ENCODE data around the gene ZNF853.
"Not testable (repeated sequence)": the region's sequence is repeated elsewhere in the genome, so short reads cannot be mapped to it uniquely, and the experiment has no call there.

Gene ZNF853

DNA sequence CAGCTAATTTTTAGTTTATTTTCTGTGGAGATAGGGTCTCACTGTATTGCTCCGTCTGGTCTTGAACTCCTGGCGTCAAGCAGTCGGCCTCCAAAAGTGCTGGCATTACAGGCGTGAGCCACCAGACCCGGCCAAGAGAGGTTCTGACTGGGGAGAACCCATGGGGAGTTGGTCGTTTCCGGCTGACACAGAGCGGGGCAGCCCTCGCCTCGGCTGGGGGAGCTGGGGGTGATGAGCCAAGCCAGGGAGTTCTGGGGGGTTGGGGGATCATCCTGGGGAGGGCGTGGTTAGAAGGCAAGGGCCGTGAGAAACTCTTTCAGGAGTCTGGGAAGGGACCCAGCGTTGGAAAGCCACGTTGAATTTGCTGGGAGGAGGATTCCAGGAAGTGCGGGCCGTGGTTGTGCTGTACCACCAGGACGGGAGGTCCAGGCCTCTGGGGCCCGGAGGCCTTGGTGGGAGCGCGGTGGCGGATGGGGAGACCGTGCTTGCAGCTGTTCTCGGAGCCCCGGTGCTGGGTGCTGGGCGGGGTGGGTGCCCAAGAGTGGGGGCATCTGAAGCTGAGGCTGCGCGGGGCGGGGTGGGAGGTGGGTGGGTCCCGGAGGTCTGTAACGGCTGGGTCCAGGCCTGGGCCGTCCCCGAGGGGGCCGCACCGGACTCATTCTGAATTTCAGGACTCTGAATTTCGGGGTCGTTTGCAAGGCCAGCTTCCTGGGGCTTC lies 8.4 kb upstream of the ZNF853 start:
- DNase-seq, result no peak

DNA sequence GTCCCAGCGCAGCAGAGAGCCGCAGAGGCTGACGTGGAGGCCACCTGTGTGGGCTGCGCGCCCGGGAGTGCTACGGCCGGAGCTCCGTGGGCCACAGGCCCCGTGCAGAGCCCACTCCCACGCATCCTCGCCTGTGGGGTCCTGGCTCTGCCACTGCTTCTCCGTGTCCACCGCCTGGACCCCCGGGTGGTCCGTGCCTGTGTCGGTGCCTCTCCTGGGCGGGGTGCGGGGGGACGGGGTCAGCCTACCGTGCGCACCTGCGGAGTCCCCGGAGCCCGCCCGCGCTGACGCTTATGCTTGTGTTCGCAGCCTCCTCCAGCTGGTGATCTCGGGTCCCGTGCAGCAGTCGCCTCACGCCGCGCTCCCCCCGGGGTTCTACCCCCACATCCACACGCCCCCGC lies 7.8 kb upstream of the ZNF853 start:
- no peak for DNase-seq

DNA sequence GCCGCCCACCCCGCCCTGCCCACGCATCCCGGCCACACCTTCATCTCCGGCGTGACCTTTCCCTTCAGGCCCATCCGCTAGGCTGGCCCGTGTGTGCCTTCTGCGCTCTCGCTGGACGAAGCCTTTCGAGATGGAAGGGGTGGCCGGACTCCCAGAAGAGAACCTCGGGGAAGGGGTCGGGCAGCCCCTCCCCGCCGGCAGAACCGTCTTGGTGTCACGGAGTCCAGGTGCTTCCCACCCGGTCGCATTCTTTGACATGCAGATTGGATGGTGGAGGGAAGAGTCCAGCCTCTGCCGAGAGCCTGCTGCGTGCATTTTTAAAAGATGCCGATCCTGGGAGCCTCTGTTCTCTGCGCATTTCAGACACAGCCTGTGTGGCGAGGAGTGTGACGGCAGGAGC lies 7.3 kb upstream of the ZNF853 start:
- no peak for DNase-seq

DNA sequence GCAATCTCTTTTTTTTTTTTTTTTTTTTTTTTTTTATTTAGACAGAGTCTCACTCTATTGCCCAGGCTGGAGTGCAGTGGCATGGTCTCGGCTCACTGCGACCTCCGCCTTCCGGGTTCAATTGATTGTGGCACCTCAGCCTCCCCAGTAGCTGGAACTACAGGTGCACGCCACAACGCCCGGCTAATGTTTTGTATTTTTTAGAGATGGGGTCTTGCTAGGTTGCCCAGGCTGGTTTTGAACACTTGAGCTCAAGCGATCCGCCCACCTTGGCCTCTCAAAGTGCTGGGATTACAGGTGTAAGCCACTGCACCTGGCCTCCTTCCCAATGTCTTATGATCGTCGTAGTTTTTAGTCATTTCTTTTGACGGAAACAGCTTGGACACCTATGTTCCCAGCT lies 6.6 kb upstream of the ZNF853 start:
- no peak for DNase-seq

DNA sequence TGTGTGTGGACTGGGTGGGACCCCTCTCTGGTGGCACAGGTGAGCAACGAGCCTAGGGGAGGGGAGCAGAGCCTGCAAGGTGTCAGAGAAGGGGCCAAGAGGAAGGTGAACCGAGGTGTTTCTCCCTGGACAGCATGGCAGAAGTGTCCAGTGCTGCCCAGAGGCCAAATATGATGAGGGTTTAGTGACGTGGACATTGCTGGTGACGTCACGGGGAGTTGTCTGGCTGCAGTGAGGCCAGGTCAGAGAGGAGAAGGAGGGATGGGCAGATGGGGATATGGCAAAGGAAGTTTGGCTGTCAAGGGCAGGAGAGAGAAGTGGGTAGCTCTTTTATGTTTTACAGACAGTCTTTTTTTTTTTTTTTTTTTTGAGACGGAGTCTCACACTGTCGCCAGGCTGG lies 2.6 kb upstream of the ZNF853 start:
- no peak for DNase-seq

DNA sequence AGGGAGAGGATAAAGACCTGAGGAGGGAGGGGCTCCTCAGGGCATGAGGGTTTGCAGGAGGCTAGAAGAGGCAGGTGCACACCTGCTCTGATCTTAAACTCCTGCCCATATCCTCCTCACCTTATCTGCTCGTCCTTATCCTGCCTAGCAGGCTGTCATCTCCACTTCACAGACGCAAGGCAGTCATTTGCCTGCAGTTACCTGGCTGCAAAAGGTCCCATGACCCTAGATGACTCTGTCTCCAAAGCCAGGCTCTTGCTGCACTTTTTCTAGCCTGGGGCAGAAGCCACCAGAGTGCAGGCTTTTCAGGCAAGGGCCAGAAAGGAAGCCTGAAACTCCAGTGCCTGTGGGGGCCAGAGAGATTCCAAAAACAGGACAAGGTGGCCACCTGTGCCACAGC lies 1.7 kb upstream of the ZNF853 start:
- no peak for DNase-seq

DNA sequence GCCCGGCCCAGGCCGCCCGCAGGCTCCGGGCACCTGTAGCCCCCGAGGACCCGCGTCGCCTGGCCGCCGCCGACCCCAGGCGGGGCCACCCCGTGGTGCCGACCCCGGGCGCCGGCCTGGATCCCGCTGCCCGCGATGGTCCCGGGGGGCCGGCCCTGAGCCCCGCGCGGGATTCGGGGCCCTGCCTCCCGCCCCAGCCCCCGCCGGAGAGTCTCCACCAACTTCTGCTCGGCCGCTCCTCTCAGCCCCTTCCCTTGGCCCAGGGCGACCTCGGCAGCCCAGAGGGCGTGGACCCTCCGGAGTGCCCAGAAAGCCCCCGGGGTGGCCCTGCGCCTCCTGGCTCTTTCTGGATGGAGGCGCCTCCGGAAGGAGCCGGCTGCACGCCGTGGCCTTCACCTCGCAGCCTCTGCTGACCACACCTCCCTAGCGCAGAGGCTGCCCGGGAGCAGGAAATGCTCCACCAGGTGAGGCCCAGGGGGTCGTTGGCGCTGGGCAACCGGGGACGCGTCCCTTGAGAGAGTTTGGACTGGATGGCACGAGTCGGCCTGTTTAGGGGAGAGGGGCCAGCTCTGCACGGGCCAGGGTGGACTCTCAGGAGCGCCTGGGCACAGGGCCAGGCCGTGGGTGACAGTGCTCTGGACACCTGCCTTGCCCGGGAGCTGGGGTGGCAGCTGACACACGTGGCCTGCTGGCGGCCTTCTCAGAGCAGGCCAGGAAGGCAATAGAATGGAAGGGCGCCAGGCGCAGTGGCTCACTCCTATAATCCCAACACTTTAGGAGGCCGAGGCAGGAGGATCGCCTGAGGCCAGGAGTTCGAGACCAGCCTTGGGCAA lies 529 bp downstream of the ZNF853 start:
- no peak for DNase-seq

DNA sequence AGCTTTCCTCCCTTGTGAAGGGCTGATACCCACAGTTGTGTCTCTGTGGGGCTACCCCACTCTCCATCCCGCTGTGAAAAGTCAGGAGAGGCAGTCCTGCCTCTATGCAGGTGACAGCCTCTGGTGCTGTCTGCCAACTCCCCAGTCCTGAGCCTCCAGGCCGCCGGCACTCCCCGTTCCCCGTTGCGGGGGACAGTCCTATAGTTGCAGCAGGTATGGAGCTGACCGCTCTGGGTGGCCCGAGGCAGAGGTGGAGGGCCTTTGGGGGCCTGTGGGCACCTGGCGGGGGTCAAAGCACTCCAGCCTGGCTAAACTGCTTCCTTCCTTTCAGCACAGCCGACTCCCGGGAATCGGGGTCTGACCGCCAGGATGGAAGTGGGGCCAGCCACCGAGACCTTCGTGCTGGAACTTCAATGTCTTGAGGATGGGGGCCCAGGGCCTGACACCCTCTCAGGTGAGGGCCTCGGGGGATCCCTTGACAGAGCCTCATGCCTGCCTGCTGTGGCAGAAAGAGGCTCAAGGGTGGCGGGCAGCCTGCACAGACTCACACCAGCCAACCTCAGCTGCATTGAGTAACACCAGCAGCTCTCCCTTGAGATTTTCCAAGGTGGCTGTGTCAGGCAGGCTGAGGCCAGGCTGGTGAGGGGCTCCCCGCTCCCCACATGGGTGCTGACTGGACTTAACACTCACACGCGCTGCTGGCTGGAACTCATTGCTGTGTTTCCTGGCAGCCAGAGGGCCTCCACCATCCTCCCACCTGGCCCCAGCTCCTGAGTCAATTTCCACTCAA lies 1.6 kb downstream of the ZNF853 start:
- no peak for DNase-seq

DNA sequence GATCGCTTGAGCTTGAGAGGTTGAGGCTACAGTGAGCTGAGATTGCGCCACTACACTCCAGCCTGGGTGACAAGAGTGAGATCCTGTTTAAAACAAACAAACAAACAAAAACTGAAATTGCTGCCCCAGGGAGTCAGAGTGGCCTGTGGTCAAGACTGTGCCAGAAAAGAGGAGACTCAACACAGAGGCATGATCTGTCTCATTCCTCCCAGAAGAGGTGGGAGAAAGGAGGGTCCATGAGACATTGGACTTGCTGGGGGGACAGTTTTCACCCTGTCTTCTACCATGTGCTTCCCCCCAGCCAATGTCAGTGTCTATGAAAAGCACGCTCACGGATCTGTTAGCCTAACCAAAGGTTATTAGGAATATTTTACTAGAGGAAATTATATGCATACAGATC lies 3.2 kb downstream of the ZNF853 start:
- no peak for DNase-seq

DNA sequence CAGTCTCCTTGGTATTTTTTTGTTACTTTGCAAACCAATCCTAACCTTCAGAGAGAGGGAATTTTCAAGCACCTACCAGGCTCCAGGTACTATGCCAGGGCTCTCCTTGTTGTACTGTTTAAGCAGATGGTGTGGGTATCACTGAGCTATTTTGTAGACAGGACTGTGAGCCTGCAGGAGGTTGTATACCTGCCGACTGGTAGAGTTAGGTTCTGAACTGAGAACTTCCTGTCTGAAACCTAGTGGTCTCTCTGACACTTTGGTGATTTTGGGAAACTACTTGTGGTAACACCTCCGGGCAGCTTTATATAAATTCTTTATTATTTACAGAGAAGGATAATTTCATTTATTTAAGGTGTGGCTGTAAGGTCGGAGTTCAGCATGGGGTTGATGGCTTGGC lies 4.6 kb downstream of the ZNF853 start:
- DNase-seq, result no peak

DNA sequence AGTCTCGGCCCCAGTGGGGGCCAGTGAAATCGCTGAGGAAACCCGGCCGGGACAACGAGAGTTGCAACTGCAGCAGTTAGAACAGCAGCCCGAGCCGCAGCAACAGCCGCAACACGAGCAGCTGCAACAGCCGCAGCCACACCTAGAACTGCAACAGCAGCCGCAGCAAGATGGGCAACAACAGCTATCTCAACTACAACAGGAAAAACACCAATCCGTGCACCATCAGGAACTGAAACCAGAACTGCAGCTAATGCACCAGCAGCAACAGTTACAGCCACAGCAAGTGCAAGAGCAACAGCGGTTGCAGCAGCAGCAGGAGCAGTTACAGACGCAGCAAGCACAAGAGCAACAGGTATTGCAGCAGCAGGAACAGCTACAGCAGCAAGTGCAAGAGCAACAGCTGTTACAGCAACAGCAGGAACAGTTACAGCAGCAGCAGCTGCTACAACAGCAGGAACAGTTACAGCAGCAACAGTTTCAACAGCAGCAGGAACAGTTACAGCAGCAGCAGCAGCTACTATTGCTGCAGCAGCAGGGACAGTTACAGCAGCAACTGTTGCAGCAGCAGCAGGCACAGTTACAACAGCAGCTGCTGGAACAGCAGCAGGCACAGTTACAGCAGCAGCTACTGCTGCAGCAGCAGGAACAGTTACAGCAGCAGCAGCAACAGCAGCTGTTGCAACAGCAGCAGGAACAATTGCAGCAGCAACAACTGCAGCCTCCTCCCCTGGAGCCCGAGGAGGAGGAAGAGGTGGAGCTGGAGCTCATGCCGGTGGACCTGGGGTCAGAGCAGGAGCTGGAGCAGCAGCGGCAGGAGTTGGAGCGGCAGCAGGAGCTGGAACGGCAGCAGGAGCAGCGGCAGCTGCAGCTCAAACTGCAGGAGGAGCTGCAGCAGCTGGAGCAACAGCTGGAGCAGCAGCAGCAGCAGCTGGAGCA lies 6.1 kb downstream of the ZNF853 start:
- no peak for DNase-seq

DNA sequence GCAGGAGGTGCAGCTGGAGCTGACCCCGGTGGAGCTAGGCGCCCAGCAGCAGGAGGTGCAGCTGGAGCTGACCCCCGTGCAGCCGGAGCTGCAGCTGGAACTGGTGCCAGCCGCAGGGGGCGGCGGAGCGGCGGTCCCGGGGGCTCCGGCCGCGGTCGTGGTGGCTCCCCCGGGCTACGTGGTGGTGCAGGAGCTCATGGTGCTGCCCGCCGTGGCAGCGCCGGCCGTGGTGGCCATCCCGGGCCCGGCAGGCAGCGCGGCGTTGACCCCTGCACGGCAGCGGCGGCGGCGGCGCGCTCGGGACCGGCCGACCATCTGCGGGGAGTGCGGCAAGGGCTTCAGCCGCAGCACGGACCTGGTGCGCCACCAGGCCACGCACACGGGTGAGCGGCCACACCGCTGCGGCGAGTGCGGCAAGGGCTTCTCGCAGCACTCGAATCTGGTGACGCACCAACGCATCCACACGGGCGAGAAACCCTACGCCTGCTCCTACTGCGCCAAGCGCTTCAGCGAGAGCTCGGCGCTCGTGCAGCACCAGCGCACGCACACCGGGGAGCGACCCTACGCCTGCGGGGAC lies 6.8 kb downstream of the ZNF853 start:
- DNase-seq, result no peak

DNA sequence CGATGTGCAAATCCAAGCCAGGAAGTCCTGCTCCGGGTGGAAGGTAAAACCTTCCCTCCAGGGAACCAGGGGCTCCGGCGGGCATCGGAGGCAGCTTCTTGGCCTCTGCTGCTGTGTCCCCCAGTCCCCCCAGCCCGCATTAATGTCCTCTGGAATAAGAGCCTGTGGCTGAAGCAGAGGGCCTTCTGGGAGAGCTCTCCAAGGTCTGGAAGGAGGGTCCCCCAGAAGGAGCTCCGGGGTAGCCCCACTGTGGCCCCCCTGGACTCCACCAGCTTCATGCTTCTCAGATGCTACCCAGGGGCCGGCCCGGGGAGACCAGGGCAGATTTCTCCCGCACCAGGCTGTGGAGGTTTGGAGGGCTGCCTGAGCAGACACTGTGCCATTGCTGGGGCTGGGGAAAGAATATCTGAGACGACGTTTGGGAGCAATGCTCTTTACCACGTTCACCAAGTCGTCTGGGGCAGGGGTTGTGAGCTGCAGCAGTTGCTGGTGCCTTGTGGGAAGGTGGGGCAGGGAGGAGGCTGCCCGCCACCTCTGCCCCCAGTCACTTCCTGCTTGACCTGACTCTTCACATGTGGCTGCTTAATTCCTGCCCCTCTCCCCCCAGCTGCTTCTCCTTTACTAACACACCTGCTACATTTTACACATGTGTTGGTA lies 8.3 kb downstream of the ZNF853 start:
- no peak for DNase-seq

DNA sequence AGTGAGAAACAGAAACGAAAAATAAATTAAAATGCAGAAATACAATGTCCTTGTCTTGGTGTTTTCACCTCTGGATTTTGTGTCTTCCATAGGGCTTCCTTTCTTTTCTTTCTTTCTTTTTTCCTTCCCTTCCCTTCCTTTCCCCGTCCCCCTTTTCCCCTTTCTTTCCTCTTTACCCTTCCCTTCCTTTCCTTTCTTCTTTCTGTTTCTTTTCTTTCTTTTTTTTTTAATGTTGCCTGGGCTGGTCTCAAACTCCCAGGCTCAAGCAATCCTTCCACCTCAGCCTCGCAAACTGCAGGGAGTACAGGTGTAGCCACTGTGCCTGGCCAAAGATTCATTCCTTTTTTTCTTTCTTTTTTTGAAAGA lies 8.8 kb downstream of the ZNF853 start:
- DNase-seq, result no peak

DNA sequence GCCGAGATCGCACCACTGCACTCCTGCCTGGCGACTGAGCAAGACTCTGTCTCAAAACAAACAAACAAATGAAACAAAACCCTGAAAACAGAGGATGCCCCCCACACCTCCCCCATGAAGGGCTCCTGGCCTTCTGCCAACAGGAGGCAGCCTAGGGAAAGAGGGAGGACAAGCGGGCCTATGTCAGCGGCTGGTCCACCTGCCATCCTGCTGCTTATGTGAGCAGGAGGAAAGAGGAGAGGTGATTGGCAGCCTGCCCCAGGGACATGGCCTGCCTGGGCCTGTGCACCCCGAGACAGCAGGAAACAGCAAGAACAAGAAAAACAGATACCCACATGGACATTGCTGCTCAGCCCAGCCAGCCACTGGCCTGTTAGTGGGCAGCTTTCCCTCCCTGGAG lies 12.6 kb downstream of the ZNF853 start:
- DNase-seq, result no peak

DNA sequence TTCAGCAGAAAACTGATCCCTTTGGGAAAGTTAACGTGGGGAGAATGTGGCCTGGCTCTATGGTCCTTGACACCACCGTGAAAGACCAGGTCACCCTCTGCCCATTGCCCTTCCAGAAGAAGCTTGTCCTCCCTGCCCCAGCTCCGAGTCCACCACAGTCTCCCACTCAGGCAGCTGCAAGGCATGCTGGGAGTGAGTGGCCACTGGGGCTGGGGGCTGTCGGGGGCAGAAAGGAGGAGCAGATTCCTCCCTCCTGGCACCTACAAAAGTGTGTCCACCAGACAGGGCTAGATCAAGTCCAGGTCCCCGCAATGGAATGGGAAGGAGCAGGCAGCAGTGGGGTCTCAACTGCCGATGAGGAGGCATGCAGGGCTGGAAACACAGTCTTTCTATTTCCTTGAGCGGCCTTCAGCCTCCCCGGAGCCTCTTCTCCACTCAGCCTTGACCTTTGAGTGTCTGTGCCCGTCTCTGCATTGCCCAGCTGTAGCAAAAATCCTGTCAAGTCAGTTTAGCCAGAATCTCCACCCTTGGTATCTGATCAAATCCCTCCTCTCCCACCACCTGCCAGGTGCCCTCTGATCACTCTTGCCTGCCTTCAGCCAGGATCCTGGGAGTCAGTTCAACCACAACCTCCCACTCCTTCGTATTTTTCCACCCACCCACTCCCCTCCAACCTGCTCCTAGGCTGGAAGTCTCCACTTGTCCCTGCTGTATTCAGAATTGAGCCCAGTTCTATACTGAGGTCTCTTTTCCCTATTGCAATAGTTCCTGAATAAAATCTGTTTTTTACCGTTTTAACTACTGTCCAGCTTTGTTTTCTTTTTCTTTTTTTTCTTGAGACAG lies 14.8 kb downstream of the ZNF853 start:
- DNase-seq, result no peak

DNA sequence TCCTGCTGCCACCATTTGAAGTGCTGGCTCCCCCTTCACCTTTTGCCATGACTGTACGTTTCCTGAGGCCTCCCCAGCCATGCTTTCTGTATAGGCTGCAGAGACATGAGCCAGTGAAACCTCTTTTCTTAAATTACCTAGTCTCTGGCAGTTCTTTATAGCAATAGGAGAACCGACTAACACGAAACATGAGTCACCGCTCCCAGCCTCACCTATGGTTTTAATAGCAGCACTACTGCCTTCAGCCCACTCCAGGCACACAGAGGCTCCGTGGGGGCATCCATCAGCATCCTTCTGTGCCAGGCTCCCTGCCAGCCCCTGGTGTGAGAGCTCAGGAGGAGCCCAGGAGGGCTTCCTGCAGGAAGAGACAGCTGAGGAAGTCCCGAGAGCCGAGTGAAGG lies 16.2 kb downstream of the ZNF853 start:
- no peak for DNase-seq

DNA sequence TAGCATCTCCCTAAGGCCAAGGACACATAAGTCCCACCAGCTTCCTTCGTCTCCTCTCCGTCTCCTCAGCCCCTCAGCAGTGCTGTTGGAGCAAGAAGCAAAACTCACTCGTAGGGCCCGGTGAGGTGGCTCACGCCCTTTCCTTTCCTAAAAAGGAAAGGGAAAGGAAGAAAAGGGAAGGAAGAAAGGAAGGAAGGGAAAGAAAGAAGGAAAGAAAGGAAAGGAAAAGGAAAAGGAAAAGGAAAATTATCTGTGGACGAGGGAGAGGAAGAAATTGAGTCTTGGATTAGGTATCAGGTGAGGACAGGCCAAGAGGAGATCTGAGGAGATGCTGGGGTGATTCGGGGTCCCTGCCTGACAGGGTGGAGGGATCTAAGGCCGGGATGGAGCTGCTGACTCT lies 18.6 kb downstream of the ZNF853 start:
- no peak for DNase-seq

DNA sequence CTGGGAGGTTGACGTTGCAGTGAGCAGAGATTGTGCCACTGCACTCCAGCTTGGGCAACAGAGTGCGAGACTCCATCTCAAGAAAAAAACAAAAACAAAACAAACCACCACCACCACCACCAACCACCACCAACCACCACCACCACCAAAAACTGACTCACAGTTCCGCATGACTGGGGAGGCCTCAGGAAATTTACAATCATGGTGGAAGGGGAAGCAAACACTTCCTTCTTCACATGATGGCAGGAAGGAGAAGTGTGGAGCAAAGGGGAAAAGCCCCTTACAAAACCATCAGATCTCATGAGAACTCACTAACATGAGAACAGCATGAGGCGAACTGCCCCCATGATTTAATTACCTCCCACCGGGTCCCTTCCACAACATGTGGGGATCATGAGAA lies 19.6 kb downstream of the ZNF853 start:
- not testable (repeated sequence) for DNase-seq

DNA sequence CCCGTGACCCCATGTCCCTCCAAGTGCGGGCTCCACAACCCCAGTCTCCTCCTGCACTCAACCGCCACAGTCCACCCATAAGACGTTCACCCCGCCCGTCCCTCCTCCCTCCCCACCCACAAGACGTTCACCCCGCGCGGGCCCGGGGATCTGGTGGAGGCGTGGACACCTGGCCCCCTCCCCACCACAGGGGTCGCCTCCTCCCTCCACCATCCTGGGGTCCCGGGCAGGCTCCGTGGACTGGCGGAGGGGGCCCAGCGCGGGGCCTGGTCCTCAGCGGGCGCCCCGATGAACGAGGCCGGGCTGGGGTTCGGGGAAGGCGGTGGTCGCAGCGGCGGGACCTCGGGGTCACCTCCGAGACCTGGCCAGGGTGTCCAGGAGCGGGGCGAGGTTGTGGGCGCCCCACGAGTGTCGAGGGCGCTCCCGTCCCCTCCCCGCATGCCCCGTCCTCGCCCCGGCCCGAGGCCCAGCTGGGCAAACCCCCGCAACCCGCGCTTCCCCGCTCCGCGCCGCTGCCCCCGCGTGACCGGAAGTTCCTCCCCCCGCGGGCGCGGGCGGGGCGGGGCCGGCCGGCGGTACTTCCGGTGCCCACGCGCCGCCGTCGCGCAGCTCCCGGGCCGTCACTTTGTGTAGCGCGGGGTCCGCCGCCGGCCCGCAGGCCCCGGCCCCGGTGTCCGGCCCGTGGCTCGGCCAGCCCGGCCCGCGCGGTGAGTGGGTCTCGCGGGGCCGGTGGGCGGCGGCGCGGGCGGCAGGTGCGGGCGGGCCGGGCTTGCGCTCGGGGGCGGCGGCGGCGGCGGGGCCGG lies 21.5 kb downstream of the ZNF853 start, which contains the start of gene ZNF316:
Gene ZNF316 (plus strand): TSS at position 578 of the 803 bp plus-strand sequence. CDS start 5,092 bp downstream, outside the sequence.
- DNase-seq, result peak; percentile 93

All from 8988T (cell line).